Neural cell (in vitro differentiated cells): ENCODE results near the gene SLC34A1. TPM values are rescaled to one million over a fixed set of nuclear protein-coding genes. Genes with fewer than 3 reads are reported as not detected.

ENCODE experiments used
- H2AFZ ChIP-seq: fragments of 200-600, 300-800 bp; sonication (generic), shearing (Covaris generic); 2 replicates; pipeline ENCODE4 v1.6.0; 2014; ENCODE audit warnings: low read depth, mild to moderate bottlenecking, antibody characterized with exemption, low read length, moderate library complexity
- H3F3A ChIP-seq: fragments of 200-600 bp; shearing (Covaris generic); 2 replicates; pipeline ENCODE4 v1.6.1; 2016; ENCODE audit warnings: mild to moderate bottlenecking, moderate library complexity, mixed read lengths, antibody characterized with exemption, low read length; ENCODE audit not compliant: insufficient read depth, poor library complexity, severe bottlenecking
- H3K27ac ChIP-seq: fragments of 200-600, 300-800 bp; sonication (generic), shearing (Covaris generic); 2 replicates; pipeline ENCODE4 v1.5.1; 2014; ENCODE audit warnings: mild to moderate bottlenecking, low read length, moderate library complexity
- H3K27me3 ChIP-seq: fragments of 300-800, 200-600 bp; sonication (generic), shearing (Covaris generic); 2 replicates; pipeline ENCODE4 v1.6.0; 2014; ENCODE audit warnings: mild to moderate bottlenecking, low read depth, low read length, moderate library complexity; ENCODE audit not compliant: insufficient read depth
- H3K36me3 ChIP-seq: fragments of 300-800, 200-600 bp; sonication (generic), shearing (Covaris generic); 2 replicates; pipeline ENCODE4 v1.5.1; 2014; ENCODE audit warnings: mild to moderate bottlenecking, antibody characterized with exemption, low read length, moderate library complexity; ENCODE audit not compliant: insufficient read depth
- H3K4me2 ChIP-seq: fragments of 300-800, 200-600 bp; sonication (generic), shearing (Covaris generic); 2 replicates; pipeline ENCODE4 v1.6.0; 2014; ENCODE audit warnings: mild to moderate bottlenecking, low read length
- H3K4me3 ChIP-seq: fragments of 300-800, 200-600 bp; sonication (generic), shearing (Covaris generic); 2 replicates; pipeline ENCODE4 v1.5.1; 2014; ENCODE audit warnings: mild to moderate bottlenecking, low read length, moderate library complexity
- H3K79me2 ChIP-seq: fragments of 200-600 bp; shearing (Covaris generic); replicated peaks from 2 replicates; pipeline ENCODE4 v1.6.0; 2014; ENCODE audit warnings: mild to moderate bottlenecking, low read length, moderate library complexity; ENCODE audit not compliant: insufficient read depth
- H3K9ac ChIP-seq: fragments of 300-800, 200-600 bp; sonication (generic), shearing (Covaris generic); 2 replicates; pipeline ENCODE4 v1.6.1; 2016; ENCODE audit warnings: mild to moderate bottlenecking, low read length, mixed read lengths
- H3K9me2 ChIP-seq: fragments of 200-600 bp; shearing (Covaris generic); 2 replicates; pipeline ENCODE4 v1.6.1; 2016; ENCODE audit warnings: mild to moderate bottlenecking, low read length, mixed read lengths; ENCODE audit not compliant: insufficient read depth
- H3K9me3 ChIP-seq: fragments of 200-600, 300-800 bp; sonication (generic), shearing (Covaris generic); 2 replicates; pipeline ENCODE4 v1.6.1; 2016; ENCODE audit warnings: mild to moderate bottlenecking, mixed run types, low read length, moderate library complexity, mixed read lengths
- H4K20me1 ChIP-seq: fragments of 200-600 bp; shearing (Covaris generic); 2 replicates; pipeline ENCODE4 v1.6.1; 2016; ENCODE audit warnings: mild to moderate bottlenecking, mixed run types; ENCODE audit not compliant: insufficient read depth
- EP300 ChIP-seq: fragments of 450-650 bp; conservative IDR thresholded peaks from 2 replicates; pipeline ENCODE4 v1.6.1; 2014; ENCODE audit warnings: antibody characterized with exemption, mild to moderate bottlenecking, moderate library complexity; ENCODE audit not compliant: poor library complexity, severe bottlenecking
- EZH2 ChIP-seq: fragments of 200-600, 300-800 bp; shearing (Covaris generic), sonication (generic); IDR thresholded peaks from 2 replicates; pipeline ENCODE4 v1.6.1; 2014; ENCODE audit warnings: antibody characterized with exemption, low read length, borderline replicate concordance, mild to moderate bottlenecking; ENCODE audit not compliant: insufficient read depth, poor library complexity, severe bottlenecking
- MXI1 ChIP-seq: fragments of 450-650 bp; conservative IDR thresholded peaks from 2 replicates; pipeline ENCODE4 v1.6.1; 2014; ENCODE audit warnings: antibody characterized with exemption, mild to moderate bottlenecking; ENCODE audit not compliant: poor library complexity, severe bottlenecking
- POLR2AphosphoS5 ChIP-seq: IDR thresholded peaks from 2 replicates; pipeline ENCODE4 v1.6.1; 2012
- RAD21 ChIP-seq: fragments of 450-650 bp; conservative IDR thresholded peaks from 2 replicates; pipeline ENCODE4 v1.6.1; 2014; ENCODE audit warnings: antibody characterized with exemption, mild to moderate bottlenecking, moderate library complexity
- SMC3 ChIP-seq: fragments of 450-650 bp; conservative IDR thresholded peaks from 2 replicates; pipeline ENCODE4 v1.6.1; 2014; ENCODE audit warnings: antibody characterized with exemption, mild to moderate bottlenecking, moderate library complexity; ENCODE audit not compliant: poor library complexity
- TAF1 ChIP-seq: IDR thresholded peaks from 2 replicates; pipeline ENCODE4 v1.6.1; 2012; ENCODE audit warnings: low read depth
- polyA plus RNA-seq: library from polyadenylated mRNA; depleted of rRNA; stranded (reverse); fragments of >200 nt; gene quantifications from 2 replicates; pipeline ENCODE4 v1.2.3, GENCODE V29; 2014
- TF ChIP-seq, protein P1 (sequence below): IDR thresholded peaks from 2 replicates; pipeline ENCODE4 v1.6.1; 2012; ENCODE audit warnings: borderline replicate concordance
- TF ChIP-seq, protein P2 (sequence below): fragments of 450-650 bp; IDR thresholded peaks from 2 replicates; pipeline ENCODE4 v1.5.1; 2014; ENCODE audit warnings: antibody characterized with exemption, mild to moderate bottlenecking, moderate library complexity; ENCODE audit not compliant: poor library complexity, severe bottlenecking

The SLC34A1 gene
- polyA plus RNA-seq, 1 donor from 2014 or later: not detected

DNA sequence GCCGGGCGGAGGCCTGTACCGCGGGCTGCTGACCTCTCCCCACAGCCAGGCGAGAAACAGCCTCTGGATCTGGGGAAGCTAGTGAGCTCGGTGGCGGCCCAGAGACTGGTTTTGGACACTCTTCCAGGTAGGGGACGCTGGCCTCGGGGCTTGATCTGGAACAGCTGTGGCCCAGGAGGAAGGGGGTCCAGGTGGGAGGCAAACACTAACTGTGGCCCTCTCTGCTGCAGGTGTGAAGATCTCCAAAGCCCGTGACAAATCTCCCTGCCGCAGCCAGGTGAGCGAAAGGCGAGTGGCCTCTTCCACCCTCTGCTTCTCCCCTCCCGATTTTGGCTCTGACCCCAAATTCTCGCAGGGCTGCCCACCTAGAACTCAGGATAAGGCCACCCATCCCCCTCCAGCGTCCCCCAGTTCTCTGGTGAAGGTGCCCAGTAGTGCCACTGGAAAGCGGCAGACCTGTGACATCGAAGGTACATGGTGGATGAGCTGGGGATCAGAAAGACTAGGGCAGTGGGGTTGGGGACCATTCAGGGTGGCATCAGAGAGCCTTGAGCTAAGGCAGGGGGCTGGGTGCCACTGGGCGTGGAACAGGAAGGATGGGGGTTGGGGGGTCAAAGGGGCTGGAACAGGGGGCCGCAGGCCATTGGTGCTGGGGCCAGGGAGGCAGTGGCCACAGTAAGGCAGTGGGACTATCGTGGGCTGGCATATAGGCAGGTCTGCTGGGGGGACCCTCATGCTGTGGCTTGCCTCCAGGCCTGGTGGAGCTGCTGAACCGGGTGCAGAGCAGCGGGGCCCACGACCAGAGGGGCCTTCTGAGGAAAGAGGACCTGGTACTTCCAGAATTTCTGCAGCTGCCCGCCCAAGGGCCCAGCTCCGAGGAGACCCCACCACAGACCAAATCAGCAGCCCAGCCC, 12.9 kb upstream of the SLC34A1 start:
- H3K79me2 ChIP-seq: no peaks in the 10 kb centered on the region
- H3K4me2 ChIP-seq: no peak overlapping the region
- H2AFZ ChIP-seq: peak overlapping the region; percentile 33
- TF ChIP-seq TAF1: no peak
- TF ChIP-seq MXI1: no peak
- TF ChIP-seq RAD21: no peak
- TF ChIP-seq EP300: no peak
- H3K9me2 ChIP-seq: no peaks in the 10 kb centered on the region
- peaks cover 4% of the 10 kb centered on the region for H3K27me3 ChIP-seq
- no peaks in the 10 kb centered on the region for H3F3A ChIP-seq
- H3K36me3 ChIP-seq: no peaks in the 10 kb centered on the region
- no peaks in the 10 kb centered on the region for H3K9me3 ChIP-seq
- peak overlapping the region; percentile 49 for H3K9ac ChIP-seq
- H3K27ac ChIP-seq: no peak overlapping the region
- no peaks in the 10 kb centered on the region for H4K20me1 ChIP-seq
- peak overlapping the region; percentile 60 for H3K4me3 ChIP-seq

DNA sequence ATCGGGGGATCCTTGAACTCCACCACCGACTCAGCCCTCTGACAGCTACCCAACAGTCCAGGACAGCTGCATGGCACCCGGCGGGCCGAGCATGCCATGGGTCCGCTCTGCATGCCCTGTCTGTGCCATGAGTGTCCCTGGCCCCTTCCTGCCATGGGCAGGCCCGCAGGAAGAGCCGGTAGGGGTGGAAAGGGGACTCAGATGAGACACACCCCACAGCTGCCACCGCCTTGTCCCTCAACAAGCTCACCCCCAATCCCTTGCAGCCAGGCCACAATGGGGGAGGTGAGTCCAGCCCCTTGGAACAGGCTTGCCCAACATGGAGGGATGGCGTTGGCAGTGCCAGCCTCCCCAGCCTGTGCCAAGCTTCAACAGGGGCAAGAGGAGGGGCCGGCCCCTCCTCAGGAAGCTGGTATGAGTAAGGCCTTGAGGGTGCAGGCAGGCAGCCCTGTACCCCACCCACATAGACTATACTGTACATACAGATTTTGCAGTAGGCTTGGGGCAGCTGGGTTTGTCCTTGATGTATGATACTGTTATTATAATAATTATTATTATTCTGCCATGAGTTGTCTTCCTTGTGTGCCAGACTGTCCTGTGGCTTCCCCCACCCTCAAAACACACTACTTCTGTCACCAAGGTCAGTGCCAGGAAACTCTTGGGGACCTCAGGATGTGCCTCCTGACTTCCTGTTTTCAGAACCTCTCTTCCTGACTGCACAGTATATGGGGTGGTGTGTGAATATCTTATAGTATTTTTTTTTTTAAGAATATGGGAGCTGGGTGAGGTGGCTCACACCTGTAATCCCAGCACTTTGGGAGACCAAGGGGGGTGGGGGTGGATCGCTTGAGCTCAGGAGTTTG, 12.0 kb upstream of the SLC34A1 start:
- no peaks in the 10 kb centered on the region for H3F3A ChIP-seq
- H3K36me3 ChIP-seq: no peaks in the 10 kb centered on the region
- H3K9ac ChIP-seq: no peak overlapping the region
- TF ChIP-seq EP300: no peak
- TF ChIP-seq TAF1: no peak
- TF ChIP-seq EZH2: no peak
- no peak for TF ChIP-seq SMC3
- TF ChIP-seq, protein P1, sequence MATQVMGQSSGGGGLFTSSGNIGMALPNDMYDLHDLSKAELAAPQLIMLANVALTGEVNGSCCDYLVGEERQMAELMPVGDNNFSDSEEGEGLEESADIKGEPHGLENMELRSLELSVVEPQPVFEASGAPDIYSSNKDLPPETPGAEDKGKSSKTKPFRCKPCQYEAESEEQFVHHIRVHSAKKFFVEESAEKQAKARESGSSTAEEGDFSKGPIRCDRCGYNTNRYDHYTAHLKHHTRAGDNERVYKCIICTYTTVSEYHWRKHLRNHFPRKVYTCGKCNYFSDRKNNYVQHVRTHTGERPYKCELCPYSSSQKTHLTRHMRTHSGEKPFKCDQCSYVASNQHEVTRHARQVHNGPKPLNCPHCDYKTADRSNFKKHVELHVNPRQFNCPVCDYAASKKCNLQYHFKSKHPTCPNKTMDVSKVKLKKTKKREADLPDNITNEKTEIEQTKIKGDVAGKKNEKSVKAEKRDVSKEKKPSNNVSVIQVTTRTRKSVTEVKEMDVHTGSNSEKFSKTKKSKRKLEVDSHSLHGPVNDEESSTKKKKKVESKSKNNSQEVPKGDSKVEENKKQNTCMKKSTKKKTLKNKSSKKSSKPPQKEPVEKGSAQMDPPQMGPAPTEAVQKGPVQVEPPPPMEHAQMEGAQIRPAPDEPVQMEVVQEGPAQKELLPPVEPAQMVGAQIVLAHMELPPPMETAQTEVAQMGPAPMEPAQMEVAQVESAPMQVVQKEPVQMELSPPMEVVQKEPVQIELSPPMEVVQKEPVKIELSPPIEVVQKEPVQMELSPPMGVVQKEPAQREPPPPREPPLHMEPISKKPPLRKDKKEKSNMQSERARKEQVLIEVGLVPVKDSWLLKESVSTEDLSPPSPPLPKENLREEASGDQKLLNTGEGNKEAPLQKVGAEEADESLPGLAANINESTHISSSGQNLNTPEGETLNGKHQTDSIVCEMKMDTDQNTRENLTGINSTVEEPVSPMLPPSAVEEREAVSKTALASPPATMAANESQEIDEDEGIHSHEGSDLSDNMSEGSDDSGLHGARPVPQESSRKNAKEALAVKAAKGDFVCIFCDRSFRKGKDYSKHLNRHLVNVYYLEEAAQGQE: no peak
- TF ChIP-seq RAD21: no peak
- TF ChIP-seq, protein P2, sequence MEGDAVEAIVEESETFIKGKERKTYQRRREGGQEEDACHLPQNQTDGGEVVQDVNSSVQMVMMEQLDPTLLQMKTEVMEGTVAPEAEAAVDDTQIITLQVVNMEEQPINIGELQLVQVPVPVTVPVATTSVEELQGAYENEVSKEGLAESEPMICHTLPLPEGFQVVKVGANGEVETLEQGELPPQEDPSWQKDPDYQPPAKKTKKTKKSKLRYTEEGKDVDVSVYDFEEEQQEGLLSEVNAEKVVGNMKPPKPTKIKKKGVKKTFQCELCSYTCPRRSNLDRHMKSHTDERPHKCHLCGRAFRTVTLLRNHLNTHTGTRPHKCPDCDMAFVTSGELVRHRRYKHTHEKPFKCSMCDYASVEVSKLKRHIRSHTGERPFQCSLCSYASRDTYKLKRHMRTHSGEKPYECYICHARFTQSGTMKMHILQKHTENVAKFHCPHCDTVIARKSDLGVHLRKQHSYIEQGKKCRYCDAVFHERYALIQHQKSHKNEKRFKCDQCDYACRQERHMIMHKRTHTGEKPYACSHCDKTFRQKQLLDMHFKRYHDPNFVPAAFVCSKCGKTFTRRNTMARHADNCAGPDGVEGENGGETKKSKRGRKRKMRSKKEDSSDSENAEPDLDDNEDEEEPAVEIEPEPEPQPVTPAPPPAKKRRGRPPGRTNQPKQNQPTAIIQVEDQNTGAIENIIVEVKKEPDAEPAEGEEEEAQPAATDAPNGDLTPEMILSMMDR: no peak
- no peak for TF ChIP-seq POLR2AphosphoS5
- no peak for TF ChIP-seq MXI1
- H3K27me3 ChIP-seq: no peaks in the 10 kb centered on the region
- H3K4me2 ChIP-seq: no peak overlapping the region
- H3K4me3 ChIP-seq: no peak overlapping the region
- H2AFZ ChIP-seq: no peak overlapping the region
- no peaks in the 10 kb centered on the region for H3K9me3 ChIP-seq
- H4K20me1 ChIP-seq: no peaks in the 10 kb centered on the region
- no peaks in the 10 kb centered on the region for H3K79me2 ChIP-seq
- no peaks in the 10 kb centered on the region for H3K9me2 ChIP-seq
- H3K27ac ChIP-seq: no peak overlapping the region
